A549 (cell line): Measurements from ENCODE around the gene FJX1. TPM values are rescaled to one million over a fixed set of nuclear protein-coding genes. Genes with fewer than 3 reads are reported as not detected.

Experiments
- ATAC-seq, 2 experiments: fragments of 200-7000 bp in 1 of 2; fragments of >200 bp in 1 of 2; cut with Nextera tagmentation in 1 of 2; cut with Tn5 transposase in 1 of 2; 3 replicates each; pipeline versions ENCODE4 v1.8.0 to v1.9.1; 2018 to 2020; ENCODE audit warnings: mild to moderate bottlenecking in 1 of 2, moderate library complexity in 1 of 2
- CTCF ChIA-PET: fragments of 300-600 bp; sonication (Branson Sonifier 250); formaldehyde crosslinking; extraction: SDS; loops from one replicate; lab custom pipeline; 2021; ENCODE audit warnings: antibody characterized with exemption, inconsistent platforms; lab: Yijun Ruan, JAX
- POLR2A ChIA-PET: fragments of 350-600 bp; formaldehyde crosslinking; extraction: SDS; loops from one replicate; lab custom pipeline; 2021; ENCODE audit warnings: antibody characterized with exemption, inconsistent platforms; lab: Yijun Ruan, JAX
- DNase-seq, 2 experiments: peaks; one replicate each; pipeline versions ENCODE4 v3.0.0 to v3.0.0-alpha.2; 2011 to 2016; ENCODE audit warnings: low read depth in 1 of 2, low spot score in 1 of 2
- FAIRE-seq: peaks from 2 replicates; lab custom pipeline; 2011; peaks lifted over from hg19 to GRCh38; lab: Jason Lieb, UNC
- H3K27ac ChIP-seq, 2 experiments: fragments of >200 bp; sonication (Bioruptor Twin); formaldehyde crosslinking; 3 replicates each; pipeline ENCODE4 v1.5.1; 2016 to 2017
- H3K4me1 ChIP-seq: fragments of >200 bp; sonication (Bioruptor Twin); formaldehyde crosslinking; 3 replicates; pipeline ENCODE4 v1.6.1; 2016
- H3K4me2 ChIP-seq: fragments of >200 bp; sonication (Bioruptor Twin); formaldehyde crosslinking; 3 replicates; pipeline ENCODE4 v1.6.1; 2016
- H3K4me3 ChIP-seq: fragments of >200 bp; sonication (Bioruptor Twin); formaldehyde crosslinking; 3 replicates; pipeline ENCODE4 v1.5.1; 2016
- H3K9me3 ChIP-seq: fragments of >200 bp; sonication (Bioruptor Twin); formaldehyde crosslinking; 3 replicates; pipeline ENCODE4 v1.6.1; 2016
- CHD2 ChIP-seq: fragments of 150-350 bp; IDR thresholded peaks from 2 replicates; pipeline ENCODE4 v1.6.1; 2014; ENCODE audit warnings: low read length; ENCODE audit not compliant: partially characterized antibody
- ELK1 ChIP-seq: fragments of 150-350 bp; IDR thresholded peaks from 2 replicates; pipeline ENCODE4 v1.6.1; 2014; ENCODE audit warnings: low read depth, mild to moderate bottlenecking, low read length
- EP300 ChIP-seq, 2 experiments: fragments of >200 bp; sonication (Bioruptor Twin); formaldehyde crosslinking; IDR thresholded peaks; 2 replicates in 1 of 2; 3 replicates in 1 of 2; pipeline ENCODE4 v1.6.1; 2016 to 2017
- FOSL2 ChIP-seq, 2 experiments: fragments of 450-650 bp in 1 of 2; fragments of >200 bp in 1 of 2; sonication (Bioruptor Twin) in 1 of 2; formaldehyde crosslinking; IDR thresholded peaks; 2 replicates each; pipeline versions ENCODE4 v1.5.0 to v1.6.1; 2016 to 2020; ENCODE audit warnings: mild to moderate bottlenecking in 1 of 2, moderate library complexity in 1 of 2
- HEYL ChIP-seq: fragments of 250-450 bp; sonication (Bioruptor Pico); IDR thresholded peaks from 2 replicates; pipeline ENCODE4 v1.8.0; 2021; ENCODE audit warnings: mild to moderate bottlenecking, moderate library complexity
- HMGXB4 ChIP-seq: fragments of 250-450 bp; sonication (Bioruptor Pico); IDR thresholded peaks from 2 replicates; pipeline ENCODE4 v1.5.0; 2021; ENCODE audit warnings: mild to moderate bottlenecking, moderate library complexity, borderline replicate concordance
- JUNB ChIP-seq: fragments of >200 bp; sonication (Bioruptor Twin); formaldehyde crosslinking; IDR thresholded peaks from 2 replicates; pipeline ENCODE4 v1.6.1; 2016
- KDM5A ChIP-seq: fragments of 200-600 bp; sonication (generic); IDR thresholded peaks from 2 replicates; pipeline ENCODE4 v1.6.1; 2016; ENCODE audit warnings: antibody characterized with exemption, mild to moderate bottlenecking
- MYC ChIP-seq: IDR thresholded peaks from 2 replicates; pipeline ENCODE4 v1.6.1; 2012; ENCODE audit warnings: mild to moderate bottlenecking, inconsistent platforms, low read length, improper control_type of control experiment, borderline replicate concordance
- NFE2L2 ChIP-seq: fragments of 150-350 bp; conservative IDR thresholded peaks from 2 replicates; pipeline ENCODE4 v1.6.1; 2014; ENCODE audit warnings: low read length
- NR3C1 ChIP-seq: fragments of >200 bp; sonication (Bioruptor Twin); formaldehyde crosslinking; IDR thresholded peaks from 3 replicates; pipeline ENCODE4 v1.6.1; 2017
- PHF8 ChIP-seq: fragments of 200-600 bp; sonication (generic); IDR thresholded peaks from 2 replicates; pipeline ENCODE4 v1.6.1; 2016; ENCODE audit warnings: low read depth, mild to moderate bottlenecking, antibody characterized with exemption, moderate library complexity, borderline replicate concordance
- REST ChIP-seq: fragments of 200-600 bp; sonication (generic); IDR thresholded peaks from 2 replicates; pipeline ENCODE4 v1.6.1; 2016; ENCODE audit warnings: antibody characterized with exemption, mild to moderate bottlenecking, moderate library complexity
- RNF2 ChIP-seq: fragments of 200-600 bp; sonication (generic); IDR thresholded peaks from 2 replicates; pipeline ENCODE4 v1.6.1; 2016; ENCODE audit warnings: low read depth, mild to moderate bottlenecking, antibody characterized with exemption, moderate library complexity, borderline replicate concordance
- SMC3 ChIP-seq: fragments of >200 bp; sonication (Bioruptor Twin); formaldehyde crosslinking; IDR thresholded peaks from 3 replicates; pipeline ENCODE4 v1.6.1; 2018; ENCODE audit warnings: inconsistent platforms
- SREBF2 ChIP-seq: fragments of 450-650 bp; IDR thresholded peaks from 2 replicates; pipeline ENCODE4 v1.6.1; 2014; ENCODE audit warnings: mild to moderate bottlenecking, moderate library complexity
- TFCP2L1 ChIP-seq: fragments of 250-450 bp; sonication (Bioruptor Pico); IDR thresholded peaks from 2 replicates; pipeline ENCODE4 v1.5.0; 2021; ENCODE audit warnings: mild to moderate bottlenecking
- TP53 ChIP-seq: fragments of 250-450 bp; sonication (Bioruptor Pico); IDR thresholded peaks from 2 replicates; pipeline ENCODE4 v1.5.0; 2021; ENCODE audit warnings: mild to moderate bottlenecking, moderate library complexity
- WGBS: methylation state at CpG from one replicate; pipeline ENCODE4 v1.1.6; 2017; ENCODE audit errors: missing lambda C conversion rate; 5-methylcytosine and 5-hydroxymethylcytosine counted together
- polyA plus RNA-seq, 4 experiments: library from polyadenylated mRNA; depleted of rRNA in 3 of 4; stranded (reverse); fragments of >200 nt; fragmentation: RNase III in 1 of 4; extraction: RNeasy Plus Mini Kit Qiagen cat#74134 plus additional on column Dnase treatment in 1 of 4; gene quantifications; 2 replicates in 3 of 4; 3 replicates in 1 of 4; pipeline ENCODE4 v1.2.3, GENCODE V29; 2011 to 2017

FJX1 gene
- polyA plus RNA-seq, 2 of the 4 experiments (the other 2 are of a cell fraction) = 7.1 to 14.5 TPM

GRCh38 chr11:35587972-35588371 lies 30.3 kb upstream of the FJX1 start:
- H3K27ac ChIP-seq = no peak overlapping the region
- DNase-seq (no peak), ATAC-seq (no peak), FAIRE-seq (no peak)
- TF ChIP-seq TFCP2L1 (CRISPR knock-in tag) (no peak), HEYL (CRISPR knock-in tag) (no peak), HMGXB4 (CRISPR knock-in tag) (no peak), JUNB (no peak), SREBF2 (no peak)
- no peaks in the 10 kb centered on the region for H3K9me3 ChIP-seq
- POLR2A ChIA-PET = no interaction called here
- WGBS = 85% methylated on average over 3 of the region's 3 CpGs
- no peak overlapping the region for H3K4me3 ChIP-seq
- peaks cover 16% of the 10 kb centered on the region; the same call in 2 of the 3 replicates for H3K4me1 ChIP-seq
- CTCF ChIA-PET = no interaction called here
- no peak overlapping the region for H3K4me2 ChIP-seq

GRCh38 chr11:35588627-35589026 lies 29.6 kb upstream of the FJX1 start:
- H3K27ac ChIP-seq = no peak overlapping the region
- CTCF ChIA-PET = no interaction called here
- DNase-seq = no peak
- no peak for ATAC-seq
- no peak for TF ChIP-seq PHF8
- TF ChIP-seq SMC3 = no peak
- TF ChIP-seq CHD2 = no peak
- TF ChIP-seq RNF2 = no peak
- no peak for TF ChIP-seq KDM5A
- no peak for TF ChIP-seq TP53 (CRISPR knock-in tag)
- TF ChIP-seq FOSL2 (IDR thresholded peaks at IDR 0.05) = no peak
- TF ChIP-seq FOSL2 (CRISPR knock-in tag; IDR thresholded peaks at IDR 0.05) = no peak
- TF ChIP-seq SREBF2 = no peak
- no peak for TF ChIP-seq REST
- no peak for TF ChIP-seq ELK1
- no peak for TF ChIP-seq JUNB
- TF ChIP-seq EP300 (IDR thresholded peaks at IDR 0.05) = no peak
- TF ChIP-seq, all 56 proteins: peak for 0
- Histone ChIP-seq H3K4me2 (no peak overlapping the region), H3K4me3 (no peak overlapping the region), H3K9me3 (no peaks in the 10 kb centered on the region), H3K4me1 (peaks cover 11% of the 10 kb centered on the region; the same call in 2 of the 3 replicates)
- no peak for FAIRE-seq
- POLR2A ChIA-PET = no interaction called here
- 68% methylated on average over 4 of the region's 4 CpGs for WGBS

GRCh38 chr11:35589281-35589680 lies 29.0 kb upstream of the FJX1 start:
- WGBS = 53% methylated on average over 4 of the region's 4 CpGs
- ChIA-PET CTCF (interaction anchor here (1.1 to 1.5 kb wide), 2 partner anchors 17 to 677 kb away, joined by 3 to 4 read pairs; no protein-coding TSS in a partner anchor), POLR2A (no interaction called here)
- DNase-seq (no peak), ATAC-seq (no peak), FAIRE-seq (no peak)
- Histone ChIP-seq H3K27ac (no peak overlapping the region), H3K9me3 (no peaks in the 10 kb centered on the region), H3K4me1 (peaks cover 4% of the 10 kb centered on the region; the same call in 2 of the 3 replicates), H3K4me2 (no peak overlapping the region), H3K4me3 (no peak overlapping the region)
- TF ChIP-seq MYC (no peak), NFE2L2 (no peak), TP53 (CRISPR knock-in tag) (no peak), NR3C1 (no peak)
